HepG2 (cell line): ENCODE measurements around the gene TET2. TPM values are rescaled to one million over a fixed set of nuclear protein-coding genes. Genes with fewer than 3 reads are reported as not detected.

Experiments
- ATAC-seq: fragments of 200-7000 bp; cut with Tn5 transposase; 3 replicates; pipeline ENCODE4 v1.9.1; 2020; ENCODE audit warnings: mild to moderate bottlenecking, moderate library complexity
- BruUV-seq: library from RNA; stranded (reverse); fragments of 400-500 nt; replicated peaks from 2 replicates; lab custom pipeline; 2021; lab: Mats Ljungman, UMichigan
- CTCF ChIA-PET: fragments of 300-600 bp; formaldehyde crosslinking; extraction: SDS; loops from one replicate; lab custom pipeline; 2021; ENCODE audit warnings: low total read pairs, inconsistent platforms, low intra/inter-chr PET ratio; lab: Yijun Ruan, JAX
- POLR2A ChIA-PET: fragments of 350-600 bp; sonication (Branson Sonifier 250); formaldehyde crosslinking; loops from one replicate; lab custom pipeline; 2020; ENCODE audit warnings: antibody characterized with exemption, inconsistent platforms; lab: Yijun Ruan, JAX
- DNase-seq: peaks from one replicate; pipeline ENCODE4 v3.0.0-alpha.2; 2015; ENCODE audit warnings: low spot score
- FAIRE-seq: peaks from 3 replicates; lab custom pipeline; 2011; peaks lifted over from hg19 to GRCh38; lab: Jason Lieb, UNC
- H2AFZ ChIP-seq: one replicate; pipeline ENCODE4 v1.6.1; 2011; ENCODE audit warnings: low read length, inconsistent platforms
- H3K27ac ChIP-seq: fragments of 300-600 bp; 3 replicates; pipeline ENCODE4 v1.8.0; 2011; ENCODE audit warnings: mixed run types, mild to moderate bottlenecking, mixed read lengths, low read length, inconsistent platforms; ENCODE audit not compliant: insufficient read depth; ENCODE audit errors: extremely low read length
- H3K27me3 ChIP-seq, 2 experiments: fragments of 200-600 bp in 1 of 2; 2 replicates in 1 of 2; 3 replicates in 1 of 2; pipeline versions ENCODE4 v1.6.0 to v1.8.0; 2011; ENCODE audit warnings: low read length in 2 of 2, mild to moderate bottlenecking in 2 of 2, moderate library complexity in 2 of 2, inconsistent platforms in 1 of 2; ENCODE audit not compliant: insufficient read depth in 2 of 2, control insufficient read depth in 1 of 2
- H3K36me3 ChIP-seq, 2 experiments: fragments of 200-600 bp in 1 of 2; replicated peaks in 1 of 2; 2 replicates in 1 of 2; 3 replicates in 1 of 2; pipeline versions ENCODE4 v1.5.1 to v1.8.0; 2011; ENCODE audit warnings: low read length in 2 of 2, inconsistent platforms in 1 of 2; ENCODE audit not compliant: insufficient read depth in 2 of 2, control insufficient read depth in 1 of 2
- H3K4me1 ChIP-seq: 2 replicates; pipeline ENCODE4 v1.5.1; 2012; ENCODE audit warnings: low read length, inconsistent platforms; ENCODE audit not compliant: insufficient read depth
- H3K4me2 ChIP-seq: 2 replicates; pipeline ENCODE4 v1.6.0; 2011; ENCODE audit warnings: low read depth, low read length, inconsistent platforms
- H3K4me3 ChIP-seq, 3 experiments: fragments of 200-600 bp in 1 of 3; sonication (generic), shearing (Covaris generic) in 1 of 3; replicated peaks in 1 of 3; 2 replicates each; pipeline ENCODE4 v1.5.1; 2011 to 2016; ENCODE audit warnings: low read length in 3 of 3, inconsistent platforms in 2 of 3, low read depth in 2 of 3, mild to moderate bottlenecking in 2 of 3, control low read depth in 1 of 3, mixed read lengths in 1 of 3; ENCODE audit not compliant: insufficient read depth in 1 of 3
- H3K79me2 ChIP-seq: one replicate; pipeline ENCODE4 v1.6.1; 2011; ENCODE audit warnings: low read length, inconsistent platforms; ENCODE audit not compliant: insufficient read depth
- H3K9ac ChIP-seq: 2 replicates; pipeline ENCODE4 v1.6.0; 2011; ENCODE audit warnings: mild to moderate bottlenecking, low read depth, low read length, inconsistent platforms; ENCODE audit not compliant: insufficient read depth
- H3K9me3 ChIP-seq: 2 replicates; pipeline ENCODE4 v1.5.1; 2012; ENCODE audit warnings: mild to moderate bottlenecking, low read length
- H4K20me1 ChIP-seq: 2 replicates; pipeline ENCODE4 v1.6.0; 2011; ENCODE audit warnings: inconsistent platforms, mild to moderate bottlenecking, low read length, moderate library complexity; ENCODE audit not compliant: insufficient read depth
- CHCHD3 ChIP-seq: sonication (generic); formaldehyde crosslinking; IDR thresholded peaks from 2 replicates; pipeline ENCODE4 v1.8.0; 2022; ENCODE audit warnings: mild to moderate bottlenecking, missing genetic modification reagents, moderate library complexity
- ELF4 ChIP-seq: sonication (generic); formaldehyde crosslinking; IDR thresholded peaks from 2 replicates; pipeline ENCODE4 v1.5.0; 2020; ENCODE audit warnings: missing genetic modification reagents, mild to moderate bottlenecking, moderate library complexity, borderline replicate concordance
- HMGA1 ChIP-seq: sonication (generic); formaldehyde crosslinking; conservative IDR thresholded peaks from 2 replicates; pipeline ENCODE4 v1.4.0; 2020; ENCODE audit warnings: missing genetic modification reagents
- MYC ChIP-seq: sonication (generic); formaldehyde crosslinking; IDR thresholded peaks from 2 replicates; pipeline ENCODE4 v1.9.0; 2021; ENCODE audit warnings: missing genetic modification reagents, borderline replicate concordance
- NFATC3 ChIP-seq: sonication (generic); formaldehyde crosslinking; IDR thresholded peaks from 2 replicates; pipeline ENCODE4 v1.5.1; 2020; ENCODE audit warnings: mild to moderate bottlenecking, missing genetic modification reagents
- PCBP2 ChIP-seq: fragments of 200-400 bp; formaldehyde crosslinking; optimal IDR thresholded peaks from 2 replicates; pipeline ENCODE3; 2018; ENCODE audit warnings: low read length, low read depth; ENCODE audit not compliant: poor library complexity, severe bottlenecking
- SP4 ChIP-seq: sonication (generic); formaldehyde crosslinking; IDR thresholded peaks from 2 replicates; pipeline ENCODE4 v1.8.1; 2023; ENCODE audit warnings: mild to moderate bottlenecking, missing genetic modification reagents
- SRSF1 ChIP-seq: fragments of 200-400 bp; formaldehyde crosslinking; optimal IDR thresholded peaks from 2 replicates; pipeline ENCODE3; 2017; ENCODE audit warnings: mild to moderate bottlenecking, low read depth, low read length, moderate library complexity
- TAF15 ChIP-seq: fragments of 200-400 bp; formaldehyde crosslinking; IDR thresholded peaks from one replicate; pipeline ENCODE4 v1.6.1; 2018; ENCODE audit warnings: mild to moderate bottlenecking, low read depth, low read length; ENCODE audit not compliant: poor library complexity, severe bottlenecking
- ZBTB25 ChIP-seq: IDR thresholded peaks from 2 replicates; pipeline ENCODE4 v1.6.1; 2018; ENCODE audit warnings: missing genetic modification reagents
- ZFP1 ChIP-seq: IDR thresholded peaks from 2 replicates; pipeline ENCODE4 v1.6.1; 2016
- ZNF17 ChIP-seq: sonication (generic); formaldehyde crosslinking; IDR thresholded peaks from 2 replicates; pipeline ENCODE4 v1.5.0; 2020; ENCODE audit warnings: mild to moderate bottlenecking, missing genetic modification reagents
- ZNF407 ChIP-seq: sonication (generic); formaldehyde crosslinking; IDR thresholded peaks from one replicate; pipeline ENCODE4 v1.5.1; 2020; ENCODE audit warnings: mild to moderate bottlenecking, missing genetic modification reagents; ENCODE audit errors: not compliant biosample characterization
- ZNF589 ChIP-seq: sonication (generic); formaldehyde crosslinking; conservative IDR thresholded peaks from 2 replicates; pipeline ENCODE4 v1.8.0; 2022; ENCODE audit warnings: mild to moderate bottlenecking, moderate library complexity, missing genetic modification reagents
- WGBS: methylation state at CpG from one replicate; pipeline ENCODE4 v1.1.6; 2017; ENCODE audit warnings: low lambda C conversion rate; 5-methylcytosine and 5-hydroxymethylcytosine counted together
- in situ Hi-C: cut with HindIII; loops from 2 replicates; pipeline ENCODE4 v1.10.0; 2017; ENCODE audit warnings: low pct_unique_long_range_greater_than_20kb; ENCODE audit not compliant: extremely low pct_ligation_motif_present
- intact Hi-C: fragments of 100-400 bp; cut with micrococcal nuclease; formaldehyde crosslinking; loops from one replicate; pipeline ENCODE4 v1.10.0; 2022; ENCODE audit not compliant: unreplicated experiment
- polyA plus RNA-seq, 8 experiments: library from polyadenylated mRNA; depleted of rRNA in 3 of 8; stranded (reverse) in 7 of 8; unstranded in 1 of 8; fragments of >200 nt; fragmentation: Illumina TruSeq in 4 of 8; extraction: Trizol in 4 of 8; gene quantifications; 2 replicates each; pipeline versions ENCODE4 v1.2.1 to v1.2.3, GENCODE V29; 2011 to 2016; ENCODE audit warnings: low read depth in 4 of 8, missing spikeins in 1 of 8, mixed read lengths in 1 of 8; ENCODE audit not compliant: insufficient read depth in 1 of 8
- total RNA-seq, 5 experiments: library from RNA; depleted of rRNA; stranded (reverse); fragments of >200 nt; fragmentation: Illumina TruSeq; extraction: Trizol; gene quantifications; 2 replicates each; pipeline ENCODE4 v1.2.3, GENCODE V29; 2016; ENCODE audit warnings: low read depth in 1 of 5

TET2 gene
- total and polyA plus RNA-seq, 2 of the 13 experiments (the other 11 are each of a cell fraction or from before 2014, with no cell fraction given): 4.7 to 4.8 TPM

GRCh38 chr4:105126311-105127169 is 20.1 kb upstream of the TET2 start:
- intact Hi-C loops: no loop called here
- Histone ChIP-seq H4K20me1 (no peaks in the 10 kb centered on the region), H3K79me2 (no peaks in the 10 kb centered on the region), H3K4me3 (no peak overlapping the region), H3K9me3 (no peaks in the 10 kb centered on the region), H3K27ac (no peak overlapping the region), H3K4me2 (no peak overlapping the region), H3K27me3 (no peaks in the 10 kb centered on the region), H3K36me3 (no peaks in the 10 kb centered on the region), H3K4me1 (no peaks in the 10 kb centered on the region), H3K9ac (no peak overlapping the region), H2AFZ (no peak overlapping the region)
- 50% methylated on average over 3 of the region's 3 CpGs for WGBS
- ChIA-PET CTCF (no interaction called here), POLR2A (no interaction called here)
- no TSS peak for BruUV-seq
- DNase-seq (no peak), ATAC-seq (no peak), FAIRE-seq (no peak)
- in situ Hi-C loops: no loop called here
- no peak for TF ChIP-seq ZFP1
- no peak for TF ChIP-seq HMGA1
- TF ChIP-seq TAF15: no peak
- no peak for TF ChIP-seq SRSF1
- no peak for TF ChIP-seq MYC
- no peak for TF ChIP-seq ZNF17 (CRISPR knock-in tag)
- no peak for TF ChIP-seq PCBP2
- no peak for TF ChIP-seq ELF4
- TF ChIP-seq ZBTB25: no peak
- TF ChIP-seq ZNF589: no peak
- no peak for TF ChIP-seq SP4
- TF ChIP-seq CHCHD3 (CRISPR knock-in tag): no peak
- no peak for TF ChIP-seq NFATC3 (CRISPR knock-in tag)
- no peak for TF ChIP-seq ZNF407
